NCI-H1048 (cell line): ENCODE measurements around the gene HNRNPLL.

Experiments
- DNase-seq: peaks from one replicate; lab custom pipeline; 2025; lab: John Stamatoyannopoulos, UW

Gene HNRNPLL

DNA sequence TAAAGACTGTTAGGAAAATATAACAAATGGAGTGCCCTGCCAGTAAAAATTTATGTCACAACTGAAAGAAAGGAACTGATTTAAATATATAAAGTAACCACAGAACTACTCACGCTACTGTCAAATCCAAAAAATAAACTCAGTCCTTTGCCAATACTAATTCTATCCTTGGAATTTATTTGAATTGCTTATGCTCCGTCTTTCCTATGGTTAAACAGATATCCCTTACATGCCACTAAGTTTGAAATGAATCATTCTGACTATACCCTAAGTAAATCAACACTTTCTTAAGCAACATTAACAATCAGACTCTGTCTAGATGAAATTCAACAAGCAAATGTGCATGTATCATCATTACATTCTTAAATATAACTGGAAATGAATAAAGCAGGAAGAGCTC is 9.8 kb downstream of the HNRNPLL start:
- DNase-seq = no peak

- DNase-seq = no peak
Measured at GRCh38 chr2:38591152-38591551, 11.6 kb downstream of the HNRNPLL start.

- DNase-seq = no peak
Measured at GRCh38 chr2:38590053-38590452, 12.7 kb downstream of the HNRNPLL start.

- DNase-seq = no peak
Measured at GRCh38 chr2:38586931-38587330, 15.8 kb downstream of the HNRNPLL start.

DNA sequence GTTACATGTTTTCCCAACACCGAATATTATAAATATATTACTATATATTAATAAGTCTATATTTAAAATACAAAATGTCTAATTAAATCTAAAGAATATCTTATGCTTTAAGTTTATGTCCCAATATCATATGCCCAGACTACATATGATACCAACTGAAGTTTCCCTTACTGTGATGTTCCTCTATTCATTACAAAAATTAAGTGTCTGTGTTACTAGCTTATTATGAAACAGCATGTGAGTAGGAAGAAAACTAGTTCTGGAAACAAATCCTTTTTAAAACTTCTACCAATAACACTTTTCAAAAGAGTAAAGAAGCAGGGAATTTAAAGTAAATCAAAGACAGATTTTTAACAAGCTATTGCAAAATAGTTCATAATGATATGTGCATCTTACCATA is 17.8 kb downstream of the HNRNPLL start:
- DNase-seq = no peak

DNA sequence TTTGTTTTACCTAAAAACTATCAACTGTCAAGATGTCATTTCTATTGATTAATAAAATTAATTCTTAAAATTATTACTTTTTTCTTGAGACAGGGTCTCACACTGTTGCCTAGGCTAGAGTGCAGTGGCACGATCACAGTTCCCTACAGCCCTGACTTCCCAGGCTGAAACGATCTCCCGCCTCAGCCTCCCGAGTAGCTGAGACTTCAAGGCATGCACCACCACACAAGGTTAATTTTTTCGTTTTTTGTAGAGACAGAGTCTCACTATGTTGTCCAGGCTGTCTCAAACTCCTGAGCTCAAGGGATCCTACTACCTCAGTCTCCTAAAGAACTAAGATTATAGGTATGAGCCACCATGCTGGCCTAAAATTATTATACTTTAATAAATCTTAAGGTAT is 18.7 kb downstream of the HNRNPLL start:
- no peak for DNase-seq

DNA sequence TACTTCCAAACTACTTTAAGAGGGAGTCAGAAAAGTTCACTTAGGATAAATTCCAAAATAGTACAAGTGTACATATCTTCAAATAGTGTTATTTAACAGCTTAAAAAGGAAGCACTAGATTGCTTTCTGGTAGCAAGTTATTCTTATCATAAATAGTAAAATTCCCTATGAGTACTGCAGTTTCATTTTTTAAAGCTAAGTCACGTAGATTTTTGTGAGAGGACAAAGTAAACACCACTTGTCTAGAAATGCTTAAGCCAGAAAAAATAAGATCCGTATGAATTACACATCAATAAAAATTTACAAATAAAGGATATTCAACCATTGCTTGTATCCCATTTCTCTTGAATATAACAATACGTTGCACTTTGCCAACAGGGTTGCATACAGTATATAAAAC is 19.2 kb downstream of the HNRNPLL start:
- DNase-seq = no peak

- DNase-seq = peak; percentile 1
Measured at GRCh38 chr2:38581193-38582147, 21.3 kb downstream of the HNRNPLL start.

DNA sequence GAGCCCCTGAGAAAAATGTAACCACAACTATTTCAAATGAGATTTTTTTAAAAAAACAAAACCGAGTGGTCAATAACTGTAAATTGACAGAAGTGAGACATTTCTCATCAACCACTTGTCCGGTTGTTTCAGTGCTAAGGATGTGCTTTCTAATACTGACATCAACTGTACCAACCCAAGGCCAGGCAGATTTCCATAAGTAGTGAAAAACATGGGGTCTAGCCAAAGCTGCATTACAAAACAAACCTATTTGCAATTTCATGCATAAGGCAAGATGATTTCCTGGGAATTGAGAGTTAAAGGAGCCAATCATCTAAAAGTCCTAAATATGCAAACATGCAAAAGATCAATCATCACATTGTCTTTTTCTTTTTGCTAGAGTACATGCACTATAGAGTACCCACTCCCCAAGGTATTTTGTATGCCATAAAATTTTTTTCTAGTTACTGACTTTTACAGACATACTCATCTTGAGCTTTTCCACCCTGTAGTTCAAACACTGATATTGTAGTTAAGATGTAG is 22.6 kb downstream of the HNRNPLL start:
- DNase-seq = no peak

DNA sequence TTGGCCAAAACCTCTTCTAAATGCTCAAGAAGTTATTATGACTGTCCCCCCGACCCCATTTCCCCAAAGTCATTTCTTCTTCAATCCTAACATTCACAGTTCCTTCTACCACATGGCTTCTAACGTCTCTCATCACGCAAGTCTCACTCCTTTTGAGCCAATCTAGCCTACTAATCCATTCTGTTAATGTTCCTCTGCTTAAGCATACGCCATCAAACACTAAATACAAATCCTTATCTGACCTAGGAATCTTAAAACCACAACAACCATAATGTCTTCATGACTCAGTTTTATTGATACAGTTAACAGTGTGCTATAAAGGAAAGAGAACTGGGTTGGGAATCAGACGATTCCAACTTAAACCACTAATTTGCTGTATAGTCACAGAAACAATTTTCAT is 23.9 kb downstream of the HNRNPLL start:
- DNase-seq = no peak

- DNase-seq = no peak
Measured at GRCh38 chr2:38574278-38574677, 28.4 kb downstream of the HNRNPLL start.

- no peak for DNase-seq
Measured at GRCh38 chr2:38572167-38572566, 30.6 kb downstream of the HNRNPLL start.

- no peak for DNase-seq
Measured at GRCh38 chr2:38571193-38571592, 31.5 kb downstream of the HNRNPLL start.

- DNase-seq = no peak
Measured at GRCh38 chr2:38568724-38569436, 33.8 kb downstream of the HNRNPLL start.

DNA sequence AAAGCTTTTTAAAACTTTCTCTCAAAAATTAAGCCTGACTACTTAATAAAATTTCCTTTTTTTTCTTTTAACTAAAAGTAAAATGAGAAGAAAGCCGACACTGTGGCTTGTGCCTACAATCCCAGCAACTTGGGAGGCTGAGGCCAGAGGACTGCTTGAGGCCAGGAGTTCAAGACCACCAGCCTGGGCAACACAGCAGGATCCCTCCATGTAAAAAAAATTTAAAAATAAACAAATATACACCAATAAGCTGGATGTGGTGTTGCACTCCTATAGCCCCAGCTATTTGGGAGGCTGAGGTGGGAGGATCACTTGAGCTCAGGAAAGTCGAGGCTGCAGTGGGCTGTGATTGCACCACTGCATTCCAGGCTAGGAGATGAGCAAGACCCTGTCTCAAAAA is 37.4 kb downstream of the HNRNPLL start:
- DNase-seq = no peak

DNA sequence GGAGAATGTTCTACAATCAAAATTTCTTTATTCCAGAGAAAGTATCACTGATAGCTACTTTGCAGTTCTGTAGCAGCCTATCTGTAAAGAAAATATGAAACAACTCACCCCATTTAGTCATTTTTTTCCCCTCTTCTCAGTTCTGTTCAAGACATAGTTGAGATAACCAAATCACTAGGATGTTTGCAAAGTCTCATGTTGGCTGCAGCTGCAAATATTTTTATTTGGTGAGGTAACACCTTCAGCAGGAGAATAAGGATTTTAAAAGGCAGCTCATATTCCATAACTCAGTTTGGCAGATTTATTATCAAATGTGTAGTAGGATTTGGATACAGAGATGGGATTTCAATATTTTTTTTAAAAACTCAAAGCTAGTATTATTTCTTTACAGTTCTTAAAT is 41.0 kb downstream of the HNRNPLL start:
- DNase-seq = no peak

GRCh38 chr2:38560092-38560491 is 42.6 kb downstream of the HNRNPLL start:
- no peak for DNase-seq

DNA sequence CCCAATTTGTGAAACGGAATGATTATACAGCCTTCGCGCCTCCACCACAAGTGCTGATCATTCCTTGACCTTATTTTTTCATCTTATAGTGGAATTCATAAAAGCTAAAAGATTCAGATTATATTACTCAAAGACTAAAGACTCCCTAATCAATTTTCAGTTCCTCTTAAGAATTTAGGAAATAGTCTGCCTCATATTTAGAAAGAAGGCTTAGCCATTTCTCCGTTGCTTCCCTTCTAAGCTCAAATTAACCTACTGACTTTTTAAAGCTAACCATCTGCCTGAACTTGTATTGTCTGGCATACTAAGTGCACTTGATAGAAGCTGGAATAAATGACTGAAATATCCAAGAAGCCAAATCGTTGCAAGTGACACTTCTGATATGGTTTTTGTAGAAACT is 44.7 kb downstream of the HNRNPLL start:
- no peak for DNase-seq

- DNase-seq = no peak
Measured at GRCh38 chr2:38557217-38557616, 45.5 kb downstream of the HNRNPLL start.

DNA sequence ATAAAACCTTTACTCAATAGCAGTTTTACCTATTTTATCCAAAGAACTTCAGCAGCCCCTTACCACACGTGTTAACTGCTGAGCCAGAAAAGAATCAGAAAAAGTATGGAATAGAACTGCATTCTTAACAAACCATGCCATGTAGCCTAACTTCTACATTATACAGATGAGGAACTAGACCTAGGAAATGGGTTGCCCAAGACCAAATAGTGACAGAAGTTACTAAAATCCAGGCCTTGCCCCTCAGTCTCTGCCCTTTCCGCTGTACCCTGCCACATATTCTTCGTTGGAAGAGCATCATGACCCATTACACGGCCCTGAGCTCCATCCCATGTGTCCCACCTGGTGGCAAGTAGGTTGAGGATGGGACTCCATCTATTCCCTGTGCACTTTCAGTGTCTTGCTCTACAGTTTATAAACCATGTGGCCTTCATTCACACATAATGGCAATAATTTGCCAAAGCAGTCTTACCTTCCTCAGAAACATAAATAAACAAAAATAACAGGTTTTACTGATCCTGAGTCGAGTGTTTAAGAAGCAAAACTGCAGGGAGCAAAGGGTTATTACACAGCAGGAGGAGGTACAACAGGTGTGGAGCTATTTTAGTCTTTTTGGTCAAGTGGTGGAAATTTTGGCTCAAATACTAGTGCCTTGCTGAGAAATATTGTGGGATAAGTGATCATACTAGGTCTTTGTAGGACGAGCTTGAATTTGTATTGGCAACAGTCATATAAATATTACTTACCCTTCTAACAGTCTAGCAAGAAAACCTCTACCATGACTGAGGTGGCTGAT is 46.5 kb downstream of the HNRNPLL start:
- no peak for DNase-seq

GRCh38 chr2:38554973-38555595 is 47.6 kb downstream of the HNRNPLL start:
- DNase-seq = no peak

GRCh38 chr2:38553554-38553953 is 49.2 kb downstream of the HNRNPLL start:
- DNase-seq = no peak
